SU-DHL-6 (cell line): ENCODE measurements around the gene CNFN.

ENCODE experiments used
- H2AFZ ChIP-seq: fragments of 200-600 bp; sonication (generic); 2 replicates; pipeline ENCODE4 v1.6.1; 2014; ENCODE audit warnings: low read depth, mild to moderate bottlenecking, moderate library complexity, mixed read lengths, antibody characterized with exemption, low read length; ENCODE audit not compliant: severe bottlenecking
- H3F3A ChIP-seq: fragments of 200-600 bp; shearing (Covaris generic); 2 replicates; pipeline ENCODE4 v1.6.0; 2016; ENCODE audit warnings: antibody characterized with exemption, mild to moderate bottlenecking; ENCODE audit not compliant: insufficient read depth
- H3K27ac ChIP-seq: fragments of 200-600 bp; sonication (generic); 2 replicates; pipeline ENCODE4 v1.5.1; 2016; ENCODE audit warnings: low read depth, mild to moderate bottlenecking, low read length, moderate library complexity, mixed read lengths
- H3K27me3 ChIP-seq: fragments of 200-600 bp; sonication (generic), shearing (Covaris generic); 2 replicates; pipeline ENCODE4 v1.6.0; 2014; ENCODE audit warnings: mild to moderate bottlenecking, low read length
- H3K36me3 ChIP-seq: fragments of 200-600 bp; sonication (generic); 2 replicates; pipeline ENCODE4 v1.6.1; 2014; ENCODE audit warnings: mild to moderate bottlenecking, low read length, mixed read lengths
- H3K4me2 ChIP-seq: fragments of 300-600, 200-600 bp; shearing (Covaris generic), sonication (generic); 2 replicates; pipeline ENCODE4 v1.6.0; 2014; ENCODE audit warnings: low read length, low read depth, mild to moderate bottlenecking; ENCODE audit not compliant: poor library complexity, severe bottlenecking
- H3K4me3 ChIP-seq: fragments of 200-600 bp; sonication (generic); 2 replicates; pipeline ENCODE4 v1.5.1; 2014; ENCODE audit warnings: antibody characterized with exemption, low read length, mild to moderate bottlenecking, mixed read lengths; ENCODE audit not compliant: insufficient read depth, poor library complexity, severe bottlenecking
- H3K79me2 ChIP-seq: fragments of 200-600 bp; sonication (generic); 2 replicates; pipeline ENCODE4 v1.6.1; 2014; ENCODE audit warnings: mild to moderate bottlenecking, low read length, moderate library complexity; ENCODE audit not compliant: insufficient read depth
- H3K9ac ChIP-seq: fragments of 200-600 bp; sonication (generic); 2 replicates; pipeline ENCODE4 v1.7.0; 2014; ENCODE audit warnings: mild to moderate bottlenecking, low read length
- H3K9me2 ChIP-seq: fragments of 200-600 bp; sonication (generic); replicated peaks from 2 replicates; pipeline ENCODE4 v1.6.1; 2014; ENCODE audit warnings: low read length; ENCODE audit not compliant: insufficient read depth
- H3K9me3 ChIP-seq: fragments of 200-600 bp; sonication (generic); 2 replicates; pipeline ENCODE4 v1.6.1; 2014; ENCODE audit warnings: low read length, mixed read lengths; ENCODE audit not compliant: insufficient read depth
- H4K20me1 ChIP-seq: fragments of 200-600 bp; sonication (generic); 2 replicates; pipeline ENCODE4 v1.6.1; 2014; ENCODE audit warnings: low read depth, mild to moderate bottlenecking, antibody characterized with exemption, low read length, moderate library complexity, mixed read lengths
- CTCF ChIP-seq: fragments of 200-600 bp; sonication (generic); IDR thresholded peaks from one replicate; pipeline ENCODE4 v1.5.1; 2017; ENCODE audit warnings: antibody characterized with exemption, mild to moderate bottlenecking, low read length, moderate library complexity; ENCODE audit not compliant: insufficient read depth, poor library complexity, severe bottlenecking
- EZH2phosphoT487 ChIP-seq: fragments of 200-600 bp; sonication (generic), shearing (Covaris generic); conservative IDR thresholded peaks from 2 replicates; pipeline ENCODE4 v1.6.1; 2018; ENCODE audit warnings: mild to moderate bottlenecking, antibody characterized with exemption, low read length, moderate library complexity, mixed read lengths

Gene CNFN

DNA sequence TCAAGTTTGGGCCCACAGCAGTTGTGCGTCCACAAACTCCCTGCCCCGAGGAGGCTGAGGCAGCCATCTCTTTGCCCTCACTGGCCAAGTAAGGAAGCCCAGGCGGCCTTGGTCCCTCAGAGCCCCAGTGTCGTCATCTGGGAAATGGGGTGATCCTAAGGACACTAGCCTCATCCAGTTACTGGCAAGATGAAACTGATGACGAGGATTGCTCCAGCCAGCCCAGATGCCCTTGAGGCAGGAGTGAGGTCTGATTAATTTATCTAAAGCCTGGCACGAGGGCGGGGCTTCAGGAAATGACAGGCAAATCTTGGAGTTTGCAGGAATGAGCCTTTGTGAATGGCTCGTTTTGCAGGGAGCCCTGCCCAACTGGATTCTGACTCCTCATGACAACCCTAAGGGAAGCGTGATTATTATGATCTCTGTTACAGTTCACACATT is 31.5 kb upstream of the CNFN start:
- no peak for TF ChIP-seq CTCF
- TF ChIP-seq EZH2phosphoT487, result no peak
- H3K27me3 ChIP-seq, result no peaks in the 10 kb centered on the region
- H4K20me1 ChIP-seq, result no peaks in the 10 kb centered on the region
- H3F3A ChIP-seq, result no peaks in the 10 kb centered on the region
- H3K27ac ChIP-seq, result no peak overlapping the region; the same call in 1 of the 2 replicates
- H3K9me2 ChIP-seq, result no peaks in the 10 kb centered on the region
- no peaks in the 10 kb centered on the region for H3K9me3 ChIP-seq
- peak overlapping the region; percentile 69 for H3K9ac ChIP-seq
- no peak overlapping the region for H2AFZ ChIP-seq
- no peaks in the 10 kb centered on the region for H3K36me3 ChIP-seq
- peaks cover 16% of the 10 kb centered on the region for H3K79me2 ChIP-seq
- peak overlapping the region; percentile 71 for H3K4me2 ChIP-seq
- peak overlapping the region; percentile 64 for H3K4me3 ChIP-seq

DNA sequence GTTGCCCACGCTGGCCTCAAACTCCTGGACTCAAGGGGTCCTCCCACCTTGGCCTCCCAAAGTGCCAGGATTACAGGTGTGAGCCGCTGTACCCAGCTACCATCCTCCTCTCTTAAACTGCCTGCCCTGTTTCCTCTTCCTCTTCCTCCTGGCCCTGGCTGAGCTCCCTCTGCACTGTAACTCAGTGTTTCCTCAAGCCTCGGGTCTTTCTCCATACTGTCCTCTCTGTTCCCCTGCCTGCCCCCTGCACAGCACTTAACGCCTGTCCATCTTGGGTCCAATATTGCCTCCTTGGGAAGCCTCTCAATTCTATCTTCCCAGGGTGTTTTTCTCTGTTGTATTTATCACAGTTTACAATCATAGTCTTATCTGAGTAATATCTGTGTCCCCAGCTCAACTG is 31.0 kb upstream of the CNFN start:
- H4K20me1 ChIP-seq, result no peaks in the 10 kb centered on the region
- no peak overlapping the region for H2AFZ ChIP-seq
- no peak overlapping the region for H3K4me2 ChIP-seq
- TF ChIP-seq EZH2phosphoT487 (no peak), CTCF (no peak)
- H3K27me3 ChIP-seq, result no peaks in the 10 kb centered on the region
- no peaks in the 10 kb centered on the region for H3K9me2 ChIP-seq
- H3K9ac ChIP-seq, result no peak overlapping the region; the same call in 1 of the 2 replicates
- no peaks in the 10 kb centered on the region for H3F3A ChIP-seq
- H3K4me3 ChIP-seq, result no peak overlapping the region
- no peaks in the 10 kb centered on the region for H3K36me3 ChIP-seq
- peaks cover 16% of the 10 kb centered on the region for H3K79me2 ChIP-seq
- no peaks in the 10 kb centered on the region for H3K9me3 ChIP-seq
- no peak overlapping the region for H3K27ac ChIP-seq

- no peaks in the 10 kb centered on the region for H3F3A ChIP-seq
- H3K36me3 ChIP-seq, result no peaks in the 10 kb centered on the region
- no peak overlapping the region for H3K4me3 ChIP-seq
- no peak overlapping the region for H3K4me2 ChIP-seq
- TF ChIP-seq EZH2phosphoT487 (no peak), CTCF (peak; percentile 96)
- no peak overlapping the region for H3K27ac ChIP-seq
- H3K9me2 ChIP-seq, result no peaks in the 10 kb centered on the region
- no peaks in the 10 kb centered on the region for H4K20me1 ChIP-seq
- H2AFZ ChIP-seq, result no peak overlapping the region
- H3K27me3 ChIP-seq, result no peaks in the 10 kb centered on the region
- H3K79me2 ChIP-seq, result peaks cover 16% of the 10 kb centered on the region
- H3K9me3 ChIP-seq, result no peaks in the 10 kb centered on the region
- H3K9ac ChIP-seq, result no peak overlapping the region
These were observed 30.0 kb upstream of the CNFN start for GRCh38 chr19:42420055-42420544.

- Histone ChIP-seq H3K9me2 (no peaks in the 10 kb centered on the region), H4K20me1 (no peaks in the 10 kb centered on the region), H3K79me2 (peaks cover 16% of the 10 kb centered on the region), H3K27me3 (no peaks in the 10 kb centered on the region), H3K27ac (no peak overlapping the region), H3K9me3 (no peaks in the 10 kb centered on the region), H3K4me2 (no peak overlapping the region), H3K9ac (no peak overlapping the region), H3K36me3 (no peaks in the 10 kb centered on the region), H2AFZ (no peak overlapping the region), H3F3A (no peaks in the 10 kb centered on the region), H3K4me3 (no peak overlapping the region)
- TF ChIP-seq EZH2phosphoT487, result no peak
These were observed 29.2 kb upstream of the CNFN start for GRCh38 chr19:42419309-42419708.
